ENCODE results near the gene ST7.
A peak's percentile ranks its signal among the peaks of the same experiment; 100 is the strongest.

ST7 gene

GRCh38 chr7:116980354-116980753 is 27.1 kb downstream of the ST7 start:
- DNase-seq = no peak

- DNase-seq = no peak
Measured at GRCh38 chr7:116981939-116982338, 28.6 kb downstream of the ST7 start.

- DNase-seq = no peak
Measured at GRCh38 chr7:116984511-116984910, 31.2 kb downstream of the ST7 start.

- DNase-seq = peak; percentile 20 to 52
Measured at GRCh38 chr7:116984917-116985316, 31.6 kb downstream of the ST7 start.

GRCh38 chr7:116985575-116985974 is 32.3 kb downstream of the ST7 start:
- no peak for DNase-seq

- no peak for DNase-seq
Measured at GRCh38 chr7:116986611-116987565, 33.6 kb downstream of the ST7 start.

- peak in 1 of 2 experiments; percentile 23 for DNase-seq
Measured at GRCh38 chr7:116988363-116988989, 35.2 kb downstream of the ST7 start.

- no peak for DNase-seq
Measured at GRCh38 chr7:116990056-116990455, 36.8 kb downstream of the ST7 start.

GRCh38 chr7:116991233-116991632 is 37.9 kb downstream of the ST7 start:
- DNase-seq = no peak

- DNase-seq = no peak
Measured at GRCh38 chr7:116994611-116995010, 41.3 kb downstream of the ST7 start.

- no peak for DNase-seq
Measured at GRCh38 chr7:116997972-116998371, 44.7 kb downstream of the ST7 start.

- DNase-seq = no peak
Measured at GRCh38 chr7:116998567-116999175, 45.4 kb downstream of the ST7 start.

- DNase-seq = no peak
Measured at GRCh38 chr7:116999311-116999710, 46.0 kb downstream of the ST7 start.

GRCh38 chr7:117001283-117001682 is 48.0 kb downstream of the ST7 start:
- DNase-seq = no peak

- no peak for DNase-seq
Measured at GRCh38 chr7:117004899-117005298, 51.6 kb downstream of the ST7 start.

GRCh38 chr7:117005449-117005848 is 52.1 kb downstream of the ST7 start:
- DNase-seq = no peak

- DNase-seq = no peak
Measured at GRCh38 chr7:117006907-117007684, 53.8 kb downstream of the ST7 start.

GRCh38 chr7:117008118-117008885 is 55.0 kb downstream of the ST7 start:
- DNase-seq = no peak

- DNase-seq = no peak
Measured at GRCh38 chr7:117008886-117009531, 55.7 kb downstream of the ST7 start.

- DNase-seq = no peak
Measured at GRCh38 chr7:117009705-117010361, 56.5 kb downstream of the ST7 start.

Measured in NCI-H526 (cell line).